LoVo (cell line): Measurements from ENCODE around the gene UNC93B1.

Experiments used
- DNase-seq: peaks from one replicate; pipeline ENCODE4 v3.0.0-alpha.2; 2016; ENCODE audit warnings: low spot score

Gene UNC93B1, protein sequence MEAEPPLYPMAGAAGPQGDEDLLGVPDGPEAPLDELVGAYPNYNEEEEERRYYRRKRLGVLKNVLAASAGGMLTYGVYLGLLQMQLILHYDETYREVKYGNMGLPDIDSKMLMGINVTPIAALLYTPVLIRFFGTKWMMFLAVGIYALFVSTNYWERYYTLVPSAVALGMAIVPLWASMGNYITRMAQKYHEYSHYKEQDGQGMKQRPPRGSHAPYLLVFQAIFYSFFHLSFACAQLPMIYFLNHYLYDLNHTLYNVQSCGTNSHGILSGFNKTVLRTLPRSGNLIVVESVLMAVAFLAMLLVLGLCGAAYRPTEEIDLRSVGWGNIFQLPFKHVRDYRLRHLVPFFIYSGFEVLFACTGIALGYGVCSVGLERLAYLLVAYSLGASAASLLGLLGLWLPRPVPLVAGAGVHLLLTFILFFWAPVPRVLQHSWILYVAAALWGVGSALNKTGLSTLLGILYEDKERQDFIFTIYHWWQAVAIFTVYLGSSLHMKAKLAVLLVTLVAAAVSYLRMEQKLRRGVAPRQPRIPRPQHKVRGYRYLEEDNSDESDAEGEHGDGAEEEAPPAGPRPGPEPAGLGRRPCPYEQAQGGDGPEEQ

DNA sequence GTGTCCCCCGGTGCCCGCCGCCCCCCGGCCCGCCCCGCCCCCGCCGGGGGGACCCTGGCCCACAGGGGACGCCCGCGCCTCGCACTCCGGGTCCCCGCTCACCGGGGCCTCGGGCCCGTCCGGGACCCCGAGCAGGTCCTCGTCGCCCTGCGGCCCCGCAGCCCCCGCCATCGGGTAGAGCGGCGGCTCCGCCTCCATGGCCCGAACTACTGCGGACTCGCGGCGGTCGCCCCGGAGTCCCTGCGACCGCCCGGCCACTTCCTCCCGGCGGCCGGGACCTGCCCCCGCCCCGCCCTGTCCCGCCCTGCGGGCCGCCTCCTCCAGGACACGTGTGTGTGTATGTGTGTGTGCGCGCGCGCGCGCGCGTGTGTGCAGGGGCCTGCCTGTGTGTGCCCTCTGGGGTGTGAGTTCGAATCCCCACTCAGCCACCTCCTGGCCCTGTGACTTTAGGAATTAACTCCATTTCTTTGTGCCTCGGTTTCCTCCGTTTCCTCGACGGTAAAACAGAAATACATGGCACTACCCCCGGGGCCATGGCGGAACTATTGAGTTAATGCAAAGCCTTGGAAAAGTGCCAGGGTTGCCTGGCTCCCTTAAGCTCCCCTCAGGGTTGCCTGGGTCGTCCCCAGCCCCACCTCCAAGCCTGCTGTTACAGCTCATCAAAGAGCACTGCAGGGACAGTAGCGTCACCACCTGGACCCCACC, at the start of gene UNC93B1:
UNC93B1 (minus strand) TSS at position 252 of the 705 bp plus-strand sequence; CDS start at position 198, 54 bp downstream.
- DNase-seq, result peak; percentile 85

DNA sequence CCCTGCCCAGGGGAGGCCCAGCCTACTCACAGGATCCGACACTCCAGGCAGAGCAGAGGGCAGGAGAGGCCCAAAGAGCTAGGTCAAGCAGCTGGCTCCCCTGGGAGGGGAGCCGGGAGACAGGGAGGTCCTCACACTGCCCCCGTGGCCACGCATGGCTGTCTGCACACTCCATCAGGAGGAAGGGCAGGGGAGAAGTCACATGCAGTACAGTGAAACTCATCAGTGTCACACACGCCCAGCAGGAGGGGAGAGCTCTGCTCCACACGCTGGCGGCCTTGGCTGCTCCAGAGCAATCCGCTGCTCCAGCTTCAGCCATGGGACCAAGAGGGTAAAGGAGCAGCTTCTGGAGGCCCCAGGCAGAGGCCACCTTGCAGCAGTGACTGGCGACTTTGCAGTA, 49.2 kb upstream of the UNC93B1 start:
- DNase-seq, result no peak

DNA sequence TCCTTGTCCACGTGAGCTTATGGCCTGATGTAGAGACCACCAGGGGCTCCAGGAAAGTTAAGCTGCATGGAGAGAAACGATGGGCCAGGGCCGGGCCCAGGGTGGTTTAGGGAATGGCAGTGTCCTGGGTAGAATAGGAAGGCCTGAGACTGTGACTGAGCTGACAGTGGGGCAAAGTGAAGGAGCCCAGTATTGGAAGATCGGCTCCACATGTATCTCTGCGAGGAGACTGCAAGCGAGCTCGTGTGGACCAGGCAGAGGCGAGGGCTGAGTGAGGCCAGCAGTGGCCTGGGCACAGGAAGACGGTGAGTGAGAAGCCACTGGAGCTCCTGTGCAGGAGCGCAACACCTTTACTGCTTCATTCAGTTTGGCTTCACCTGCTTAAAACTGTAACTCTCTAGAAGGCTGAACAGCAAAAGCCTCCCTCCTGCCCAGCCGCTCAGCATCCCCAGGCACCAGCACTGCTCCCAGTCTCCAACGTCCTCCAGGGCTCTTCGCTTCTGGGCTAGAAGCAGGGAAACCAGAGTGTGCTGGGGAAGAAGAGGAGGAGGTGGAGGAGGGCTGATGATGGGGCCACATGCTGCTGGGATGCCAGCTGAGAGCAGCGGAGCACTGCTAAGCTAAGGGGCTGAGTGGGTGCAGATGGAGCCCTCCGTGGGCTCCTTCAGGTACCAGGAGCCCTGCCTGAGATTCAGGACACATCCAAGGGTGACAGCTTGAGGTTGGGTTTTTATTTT, 48.4 kb upstream of the UNC93B1 start:
- DNase-seq, result no peak

DNA sequence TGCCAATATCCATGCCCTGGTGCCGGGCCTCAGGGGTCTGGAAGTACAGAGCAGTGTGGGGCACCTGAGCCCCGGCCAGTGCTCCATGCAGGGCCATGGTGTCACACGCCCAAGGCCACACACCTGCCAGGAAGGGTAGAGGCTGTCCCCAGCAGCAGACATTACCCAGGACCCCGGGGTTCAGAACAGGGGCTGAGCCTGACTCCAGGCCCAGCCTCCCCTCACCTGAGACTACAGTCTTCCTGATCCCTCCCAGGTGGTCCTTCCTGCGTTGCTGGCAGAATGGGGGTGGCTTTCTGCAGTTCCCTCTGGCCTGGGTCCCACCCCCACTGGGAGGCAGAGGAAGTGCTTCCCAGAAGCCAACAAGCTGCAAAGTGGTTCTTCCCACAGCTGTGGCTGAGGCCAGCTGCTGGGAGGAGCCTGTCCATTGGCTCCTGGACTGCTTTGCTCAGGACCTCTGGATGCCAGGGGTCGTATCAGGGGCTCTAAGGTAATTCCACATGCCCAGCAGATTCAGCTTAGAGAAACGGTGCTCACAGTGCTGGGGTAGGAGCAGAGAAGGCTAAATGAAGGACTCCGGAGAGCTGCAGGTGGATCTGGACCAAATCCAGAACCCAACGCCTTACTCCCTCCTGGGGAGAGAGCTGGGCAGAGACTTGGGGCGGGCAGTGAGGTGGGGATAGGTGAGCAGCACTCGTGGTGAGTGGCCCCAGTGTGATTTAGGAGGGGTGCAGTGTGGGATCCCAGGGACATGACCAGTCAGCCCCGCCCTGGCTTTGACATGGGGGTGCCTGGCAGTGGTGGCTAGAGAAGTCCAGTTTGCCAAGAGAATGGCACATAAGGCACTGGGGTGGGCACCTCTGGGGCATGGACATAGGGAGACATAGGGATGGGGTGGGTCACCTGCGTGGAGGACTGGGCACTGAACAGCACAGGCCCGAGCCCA, 47.6 kb upstream of the UNC93B1 start:
- no peak for DNase-seq

DNA sequence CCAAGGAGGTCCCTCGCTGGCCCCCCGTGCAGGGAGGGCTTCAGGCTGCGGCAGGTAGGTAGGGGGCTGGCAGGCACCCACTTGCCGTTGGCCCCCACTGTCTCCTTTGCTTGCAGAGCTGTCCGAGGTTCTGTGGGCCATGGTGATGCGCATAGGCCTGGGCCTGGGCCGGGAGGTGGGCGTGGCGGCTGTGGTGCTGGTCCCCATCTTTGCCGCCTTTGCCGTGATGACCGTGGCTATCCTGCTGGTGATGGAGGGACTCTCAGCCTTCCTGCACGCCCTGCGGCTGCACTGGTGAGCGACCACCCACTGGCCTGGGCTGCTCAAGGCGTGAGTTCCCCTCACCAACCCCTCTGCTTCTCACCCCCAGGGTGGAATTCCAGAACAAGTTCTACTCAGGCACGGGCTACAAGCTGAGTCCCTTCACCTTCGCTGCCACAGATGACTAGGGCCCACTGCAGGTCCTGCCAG, 46.5 kb upstream of the UNC93B1 start:
- no peak for DNase-seq

DNA sequence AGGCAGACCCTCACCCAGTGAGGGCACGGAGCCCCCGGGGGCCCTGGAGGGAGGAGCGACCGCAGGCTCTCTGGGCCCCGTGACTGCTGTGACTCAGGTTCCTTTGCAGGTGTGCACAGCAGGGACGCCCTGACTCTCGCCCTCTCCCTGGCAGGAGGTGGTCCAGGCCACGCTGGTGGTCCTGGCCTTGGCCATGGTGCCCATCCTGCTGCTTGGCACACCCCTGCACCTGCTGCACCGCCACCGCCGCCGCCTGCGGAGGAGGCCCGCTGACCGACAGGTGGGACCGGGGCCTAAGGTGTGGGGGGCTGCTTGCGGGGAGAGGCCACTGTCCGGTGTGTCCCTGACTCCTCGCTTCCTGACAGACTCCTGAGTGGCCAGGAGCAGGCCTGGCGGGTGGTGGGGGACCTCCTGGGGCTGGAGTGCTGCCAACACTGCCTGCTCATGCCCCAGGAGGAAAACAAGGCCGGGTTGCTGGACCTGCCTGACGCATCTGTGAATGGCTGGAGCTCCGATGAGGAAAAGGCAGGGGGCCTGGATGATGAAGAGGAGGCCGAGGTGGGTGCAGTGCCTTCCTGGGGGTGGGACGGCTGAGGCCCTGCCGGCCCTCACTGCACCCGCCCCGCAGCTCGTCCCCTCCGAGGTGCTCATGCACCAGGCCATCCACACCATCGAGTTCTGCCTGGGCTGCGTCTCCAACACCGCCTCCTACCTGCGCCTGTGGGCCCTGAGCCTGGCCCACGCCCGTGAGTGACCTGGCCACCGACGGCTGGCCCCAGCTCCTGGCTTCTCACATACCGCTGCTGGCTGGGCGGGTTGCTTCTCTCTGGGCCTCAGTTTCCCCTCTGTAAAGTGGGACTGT, 45.8 kb upstream of the UNC93B1 start:
- no peak for DNase-seq

DNA sequence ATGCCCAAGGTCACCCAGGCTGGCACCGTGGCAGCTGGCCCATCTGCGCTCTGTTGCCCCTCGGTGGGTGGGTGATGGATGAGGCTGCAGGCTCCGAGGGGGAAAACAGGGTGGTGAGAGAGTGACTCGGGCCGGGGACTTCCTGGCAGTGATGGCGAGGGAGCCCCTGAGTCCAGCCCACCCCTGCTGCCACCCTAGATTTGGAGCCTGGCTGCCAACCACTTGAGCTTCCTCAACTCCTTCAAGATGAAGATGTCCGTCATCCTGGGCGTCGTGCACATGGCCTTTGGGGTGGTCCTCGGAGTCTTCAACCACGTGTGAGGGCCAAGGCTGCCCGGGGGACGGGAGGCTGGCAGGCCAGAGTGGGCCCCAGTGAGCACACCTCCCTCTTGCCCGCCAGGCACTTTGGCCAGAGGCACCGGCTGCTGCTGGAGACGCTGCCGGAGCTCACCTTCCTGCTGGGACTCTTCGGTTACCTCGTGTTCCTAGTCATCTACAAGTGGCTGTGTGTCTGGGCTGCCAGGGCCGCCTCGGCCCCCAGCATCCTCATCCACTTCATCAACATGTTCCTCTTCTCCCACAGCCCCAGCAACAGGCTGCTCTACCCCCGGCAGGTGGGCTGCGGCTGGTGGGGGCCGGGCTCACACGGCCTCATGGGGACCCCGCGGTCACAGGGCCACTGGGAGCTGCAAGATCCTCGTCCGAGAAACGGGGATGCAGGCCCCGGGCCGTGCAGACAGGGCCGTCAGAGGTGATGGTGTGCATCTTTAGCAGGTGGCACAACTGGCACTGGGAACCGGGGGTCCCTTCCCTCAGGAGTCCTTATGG, 45.0 kb upstream of the UNC93B1 start:
- DNase-seq, result no peak

DNA sequence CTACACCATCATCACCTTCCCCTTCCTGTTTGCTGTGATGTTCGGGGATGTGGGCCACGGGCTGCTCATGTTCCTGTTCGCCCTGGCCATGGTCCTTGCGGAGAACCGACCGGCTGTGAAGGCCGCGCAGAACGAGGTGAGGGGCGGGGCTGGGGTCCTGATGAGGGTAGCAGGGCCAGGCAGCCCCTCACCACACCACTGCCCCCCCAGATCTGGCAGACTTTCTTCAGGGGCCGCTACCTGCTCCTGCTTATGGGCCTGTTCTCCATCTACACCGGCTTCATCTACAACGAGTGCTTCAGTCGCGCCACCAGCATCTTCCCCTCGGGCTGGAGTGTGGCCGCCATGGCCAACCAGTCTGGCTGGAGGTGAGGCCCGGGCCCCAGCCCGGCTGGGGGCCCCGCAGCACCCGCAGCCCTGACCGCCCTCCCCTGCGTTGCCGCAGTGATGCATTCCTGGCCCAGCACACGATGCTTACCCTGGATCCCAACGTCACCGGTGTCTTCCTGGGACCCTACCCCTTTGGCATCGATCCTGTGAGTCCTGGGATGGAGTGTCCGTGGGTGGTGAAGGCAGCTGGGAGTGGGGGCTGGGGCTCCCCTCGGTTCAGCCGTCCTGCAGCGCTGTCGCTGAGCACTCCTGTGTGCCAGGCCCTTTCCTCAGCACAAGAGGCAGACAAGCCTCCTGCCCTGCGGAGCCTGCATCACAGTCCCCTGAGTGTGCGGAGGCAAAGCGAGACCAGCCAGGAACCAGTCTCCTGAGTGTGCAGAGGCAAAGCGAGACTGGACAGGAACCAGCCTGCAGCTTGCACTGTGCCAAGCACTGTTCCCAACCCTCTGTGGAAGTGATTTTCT, 43.8 kb upstream of the UNC93B1 start:
- DNase-seq, result no peak

DNA sequence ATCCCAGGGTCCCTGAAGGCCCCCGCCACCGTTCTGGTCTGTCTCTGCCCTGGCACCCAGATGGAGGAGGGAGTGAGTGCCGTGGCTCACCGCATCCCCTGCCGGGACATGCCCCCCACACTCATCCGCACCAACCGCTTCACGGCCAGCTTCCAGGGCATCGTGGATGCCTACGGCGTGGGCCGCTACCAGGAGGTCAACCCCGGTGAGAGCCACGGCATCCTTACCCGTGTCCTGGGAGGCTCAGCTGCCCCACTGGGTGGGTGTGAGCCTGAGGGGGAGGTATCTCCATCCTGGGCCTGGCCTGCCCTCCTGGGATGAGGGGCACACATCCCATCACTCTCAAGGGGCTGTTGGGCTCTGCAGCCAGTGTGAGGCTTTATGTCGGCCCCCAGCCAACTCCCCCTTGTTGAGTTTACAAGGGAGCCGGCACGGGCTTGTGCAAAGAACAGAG, 41.0 kb upstream of the UNC93B1 start:
- DNase-seq, result no peak

DNA sequence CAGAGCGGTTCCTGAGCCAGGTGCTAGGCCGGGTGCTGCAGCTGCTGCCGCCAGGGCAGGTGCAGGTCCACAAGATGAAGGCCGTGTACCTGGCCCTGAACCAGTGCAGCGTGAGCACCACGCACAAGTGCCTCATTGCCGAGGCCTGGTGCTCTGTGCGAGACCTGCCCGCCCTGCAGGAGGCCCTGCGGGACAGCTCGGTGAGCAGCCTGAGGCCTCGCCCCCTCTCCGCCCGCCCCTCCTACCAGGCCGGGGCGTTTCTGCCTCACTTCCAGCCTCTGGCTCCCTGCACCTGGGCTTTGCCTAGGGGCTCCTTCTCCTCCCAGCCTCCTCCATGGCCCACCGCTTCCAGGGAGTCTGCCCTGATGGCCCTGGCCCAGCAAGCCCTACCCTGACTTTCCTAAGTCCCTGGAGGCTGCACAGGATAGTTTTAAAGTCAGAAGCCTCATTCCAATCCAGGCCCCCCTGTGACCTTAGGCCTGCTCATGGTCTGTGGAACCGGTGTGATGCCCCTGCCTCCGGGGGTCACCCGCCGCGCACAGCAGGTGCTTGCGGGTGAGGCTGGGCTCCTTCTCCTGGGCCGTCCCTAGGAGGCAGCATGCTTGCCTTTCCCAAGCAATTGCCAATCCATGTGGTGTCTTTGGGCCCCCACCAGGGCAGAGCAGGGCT, 40.4 kb upstream of the UNC93B1 start:
- DNase-seq, result no peak

DNA sequence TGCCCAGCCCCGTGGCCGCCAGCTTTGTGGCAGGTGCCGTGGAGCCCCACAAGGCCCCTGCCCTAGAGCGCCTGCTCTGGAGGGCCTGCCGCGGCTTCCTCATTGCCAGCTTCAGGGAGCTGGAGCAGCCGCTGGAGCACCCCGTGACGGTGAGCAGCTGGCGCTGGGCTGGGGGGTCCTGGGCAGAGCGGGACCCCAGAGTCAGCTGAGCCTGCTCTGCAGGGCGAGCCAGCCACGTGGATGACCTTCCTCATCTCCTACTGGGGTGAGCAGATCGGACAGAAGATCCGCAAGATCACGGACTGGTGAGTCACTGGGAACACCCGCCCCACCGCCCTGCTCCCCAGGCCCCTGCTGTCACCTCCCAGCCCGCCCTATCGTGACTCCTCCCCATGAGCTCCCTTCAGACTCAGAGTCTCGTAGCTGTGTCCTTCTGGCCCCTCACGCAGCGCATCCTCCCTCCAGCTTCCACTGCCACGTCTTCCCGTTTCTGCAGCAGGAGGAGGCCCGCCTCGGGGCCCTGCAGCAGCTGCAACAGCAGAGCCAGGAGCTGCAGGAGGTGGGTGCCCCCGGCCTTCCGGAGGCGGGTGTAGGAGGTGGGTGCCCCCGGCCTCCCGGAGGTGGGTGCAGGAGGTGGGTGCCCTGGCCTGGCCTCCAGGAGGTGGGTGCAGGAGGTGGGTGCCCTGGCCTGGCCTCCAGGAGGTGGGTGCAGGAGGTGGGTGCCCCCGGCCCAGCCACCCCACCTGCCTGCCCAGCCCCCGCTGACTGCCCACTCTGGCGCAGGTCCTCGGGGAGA, 39.6 kb upstream of the UNC93B1 start:
- DNase-seq, result no peak

DNA sequence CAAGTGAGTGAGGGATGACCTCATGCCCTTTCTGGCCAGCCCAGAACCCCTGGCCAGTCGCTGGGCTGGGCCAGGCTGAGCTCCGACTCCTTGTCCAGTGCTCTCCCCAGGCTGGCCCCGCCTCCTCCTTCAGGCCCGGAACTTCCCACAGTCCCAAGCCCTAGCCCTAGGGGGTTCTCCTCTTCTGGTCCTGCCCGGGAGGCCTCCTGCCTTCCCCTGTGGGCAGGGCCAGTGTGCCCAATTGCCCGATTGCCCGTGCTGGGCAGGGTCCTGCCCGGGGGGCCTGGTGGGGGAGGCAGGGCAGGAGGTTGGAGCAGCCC, 39.1 kb upstream of the UNC93B1 start:
- DNase-seq, result no peak

DNA sequence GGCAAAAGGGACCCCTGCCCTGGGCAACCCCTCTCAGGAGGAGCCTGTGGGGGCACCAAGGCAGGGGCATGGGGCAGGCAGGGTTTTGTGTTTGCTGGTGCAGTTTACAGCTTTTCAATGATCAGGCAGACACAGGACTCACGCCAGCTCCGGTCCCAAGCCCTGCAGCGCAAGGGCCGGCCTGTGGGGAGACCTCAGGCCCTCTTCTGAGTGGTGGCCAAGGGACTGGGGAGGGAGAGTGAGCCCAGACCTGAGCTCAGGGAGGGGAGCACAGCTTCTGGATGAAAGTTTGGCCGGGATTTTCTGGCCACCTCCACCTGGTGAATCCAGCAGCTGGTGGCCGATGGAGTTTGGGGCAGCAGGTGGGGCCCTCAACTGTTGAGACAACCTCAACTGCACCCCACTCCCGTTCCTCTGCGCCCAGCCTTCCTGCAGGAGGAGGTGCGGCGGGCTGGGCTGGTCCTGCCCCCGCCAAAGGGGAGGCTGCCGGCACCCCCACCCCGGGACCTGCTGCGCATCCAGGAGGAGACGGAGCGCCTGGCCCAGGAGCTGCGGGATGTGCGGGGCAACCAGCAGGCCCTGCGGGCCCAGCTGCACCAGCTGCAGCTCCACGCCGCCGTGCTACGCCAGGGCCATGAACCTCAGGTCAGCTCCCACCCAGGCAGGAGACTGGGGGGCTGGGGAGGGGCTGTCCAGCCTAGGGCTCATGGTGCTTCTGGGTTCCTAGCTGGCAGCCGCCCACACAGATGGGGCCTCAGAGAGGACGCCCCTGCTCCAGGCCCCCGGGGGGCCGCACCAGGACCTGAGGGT, 38.5 kb upstream of the UNC93B1 start:
- DNase-seq, result no peak

DNA sequence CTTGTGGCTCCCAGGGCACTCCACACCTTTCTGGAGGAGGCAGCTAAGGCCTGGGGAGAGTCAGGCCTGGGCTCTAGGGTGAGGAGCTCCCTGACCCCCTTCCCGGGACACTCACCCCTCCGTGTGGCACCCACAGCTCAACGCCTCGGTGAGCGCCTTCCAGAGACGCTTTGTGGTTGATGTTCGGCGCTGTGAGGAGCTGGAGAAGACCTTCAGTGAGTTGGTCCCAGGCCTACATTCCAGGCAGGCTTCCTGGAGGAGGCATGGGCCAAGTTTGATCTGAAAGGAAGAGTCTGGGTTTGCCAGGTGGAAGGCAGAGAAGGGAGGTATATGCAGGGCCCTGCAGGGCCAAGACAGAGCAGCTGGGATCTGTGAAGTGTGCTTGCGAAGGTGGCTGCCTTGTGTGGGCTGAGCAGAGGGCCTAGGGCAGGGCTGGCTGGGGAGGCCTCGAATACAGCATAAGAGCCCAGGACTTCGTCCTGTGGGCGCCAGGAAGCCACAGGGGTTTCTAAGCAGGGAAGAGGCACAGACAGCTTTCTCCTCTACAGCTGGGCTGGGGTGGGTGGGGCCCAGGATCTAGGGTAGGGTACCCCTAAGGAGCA, 37.8 kb upstream of the UNC93B1 start:
- DNase-seq, result no peak

DNA sequence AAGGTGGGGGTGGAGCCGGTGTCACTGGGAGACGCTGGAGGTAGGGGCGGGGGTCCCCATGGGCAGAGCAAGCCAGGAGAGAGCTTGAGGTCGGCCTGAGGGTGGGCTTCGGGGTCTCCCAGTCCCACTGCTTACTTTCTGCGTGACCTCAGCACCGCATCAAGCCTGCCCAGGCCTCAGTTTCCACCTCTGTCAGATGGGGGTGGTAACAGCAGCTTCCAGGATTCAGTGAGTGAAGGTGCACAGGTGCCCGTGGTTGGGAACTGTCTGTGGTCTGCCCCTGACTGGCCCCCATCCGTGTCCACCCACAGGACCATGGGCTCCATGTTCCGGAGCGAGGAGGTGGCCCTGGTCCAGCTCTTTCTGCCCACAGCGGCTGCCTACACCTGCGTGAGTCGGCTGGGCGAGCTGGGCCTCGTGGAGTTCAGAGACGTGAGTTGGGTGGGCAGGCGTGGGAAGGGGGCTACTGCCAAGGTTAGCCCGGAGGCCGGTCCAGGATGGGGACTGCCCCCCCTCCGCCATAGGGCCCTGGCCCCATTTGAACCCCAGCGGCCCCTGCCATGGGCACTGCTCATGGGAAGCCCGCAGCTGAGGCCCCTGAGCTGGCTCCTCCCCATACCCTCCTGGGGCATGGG, 37.2 kb upstream of the UNC93B1 start:
- DNase-seq, result no peak
